ENCODE results near the gene TTYH3.

Gene TTYH3

GRCh38 chr7:2649991-2650390 lies 18.2 kb downstream of the TTYH3 start:
- no peak for DNase-seq

- DNase-seq: no peak
Observed at GRCh38 chr7:2650451-2650850, 18.7 kb downstream of the TTYH3 start.

- DNase-seq: no peak
Observed at GRCh38 chr7:2651336-2651735, 19.6 kb downstream of the TTYH3 start.

- DNase-seq: no peak
Observed at GRCh38 chr7:2651847-2652735, 20.3 kb downstream of the TTYH3 start.

- DNase-seq: no peak
Observed at GRCh38 chr7:2652736-2653060, 20.9 kb downstream of the TTYH3 start.

- DNase-seq: no peak
Observed at GRCh38 chr7:2654059-2654458, 22.3 kb downstream of the TTYH3 start.

GRCh38 chr7:2655870-2656614 lies 24.3 kb downstream of the TTYH3 start:
- no peak for DNase-seq

GRCh38 chr7:2657208-2657607 lies 25.4 kb downstream of the TTYH3 start:
- no peak for DNase-seq

- DNase-seq: no peak
Observed at GRCh38 chr7:2657920-2658671, 26.3 kb downstream of the TTYH3 start.

GRCh38 chr7:2658941-2659340 lies 27.2 kb downstream of the TTYH3 start:
- no peak for DNase-seq

- no peak for DNase-seq
Observed at GRCh38 chr7:2659556-2660358, 28.0 kb downstream of the TTYH3 start.

- no peak for DNase-seq
Observed at GRCh38 chr7:2660359-2661095, 28.7 kb downstream of the TTYH3 start.

GRCh38 chr7:2661096-2661449 lies 29.3 kb downstream of the TTYH3 start:
- DNase-seq: no peak

GRCh38 chr7:2661602-2662272 lies 30.0 kb downstream of the TTYH3 start:
- no peak for DNase-seq

- DNase-seq: no peak
Observed at GRCh38 chr7:2662273-2663120, 30.7 kb downstream of the TTYH3 start.

- DNase-seq: no peak
Observed at GRCh38 chr7:2663121-2663886, 31.5 kb downstream of the TTYH3 start.

- no peak for DNase-seq
Observed at GRCh38 chr7:2663960-2664359, 32.2 kb downstream of the TTYH3 start.

GRCh38 chr7:2665359-2665791 lies 33.6 kb downstream of the TTYH3 start:
- no peak for DNase-seq

- DNase-seq: no peak
Observed at GRCh38 chr7:2666155-2666554, 34.4 kb downstream of the TTYH3 start.

Measured in activated CD4-positive, alpha-beta T cell treated with anti-CD3 and anti-CD28 coated beads, Interleukin-2, amount 50 U/mL, for 4 hours (primary cell).